OCI-M2 (cell line): ENCODE measurements around the gene WTIP.
"Not testable (repeated sequence)": the region's sequence is repeated elsewhere in the genome, so short reads cannot be mapped to it uniquely, and the experiment has no call there.

Source experiments
- DNase-seq: peaks from one replicate; lab custom pipeline; 2025; ENCODE audit not compliant: unreplicated experiment; lab: John Stamatoyannopoulos, UW

WTIP gene

DNA sequence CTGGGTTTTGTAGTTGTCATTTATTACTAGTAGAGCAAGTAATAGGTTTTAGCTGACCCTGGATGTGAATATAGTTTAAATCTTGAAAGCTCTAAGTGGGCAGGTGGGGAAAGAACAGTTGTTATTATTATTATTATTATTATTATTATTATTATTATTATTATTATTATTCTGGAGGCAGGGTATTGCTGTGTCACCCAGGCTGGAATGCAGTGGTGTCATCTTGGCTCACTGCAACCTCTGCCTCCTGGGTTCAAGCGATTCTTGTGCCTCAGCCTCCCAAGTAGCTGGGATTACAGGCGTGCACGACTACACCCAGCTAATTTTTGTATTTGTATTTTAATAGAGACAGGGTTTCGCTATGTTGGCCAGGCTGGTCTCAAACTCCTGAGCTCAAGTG, 3.1 kb upstream of the WTIP start:
- DNase-seq = not testable (repeated sequence)

DNA sequence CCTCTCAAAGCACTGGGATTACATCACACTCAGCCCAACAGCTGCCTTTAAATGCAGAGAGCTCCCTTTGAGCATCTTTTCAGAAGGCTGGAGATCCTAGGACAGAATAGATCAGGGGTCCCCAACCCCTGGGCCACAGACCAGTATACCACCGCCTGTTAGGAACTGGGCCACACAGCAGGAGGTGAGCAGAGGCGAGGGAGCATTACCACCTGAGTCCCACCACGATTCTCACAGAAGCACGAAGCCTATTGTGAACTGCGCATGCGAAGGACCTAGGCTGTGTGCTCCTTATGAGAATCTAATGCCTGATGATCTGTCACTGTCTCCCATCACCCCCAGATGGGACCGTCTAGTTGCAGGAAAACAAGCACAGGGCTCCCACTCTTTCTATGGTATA, 2.2 kb upstream of the WTIP start:
- DNase-seq = no peak

DNA sequence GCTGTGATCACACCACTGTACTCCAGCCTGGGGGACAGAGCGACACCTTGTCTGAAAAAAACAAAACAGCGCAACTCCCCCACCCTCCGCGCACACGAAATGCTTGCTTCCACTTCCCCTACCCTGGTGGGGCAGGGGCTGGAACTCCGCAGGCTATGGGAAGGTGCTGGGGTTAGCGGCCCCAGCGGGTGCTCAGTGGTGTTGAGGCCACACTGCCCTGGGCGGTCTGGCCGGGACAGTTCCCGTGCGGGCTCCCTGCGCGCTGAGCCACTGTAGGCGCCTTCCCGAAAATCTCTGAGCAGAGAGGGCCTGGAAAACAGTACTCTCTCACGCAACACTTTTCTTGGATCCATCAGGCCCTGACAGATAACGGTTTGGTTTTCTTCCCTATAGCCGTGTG, 1.1 kb upstream of the WTIP start:
- no peak for DNase-seq

DNA sequence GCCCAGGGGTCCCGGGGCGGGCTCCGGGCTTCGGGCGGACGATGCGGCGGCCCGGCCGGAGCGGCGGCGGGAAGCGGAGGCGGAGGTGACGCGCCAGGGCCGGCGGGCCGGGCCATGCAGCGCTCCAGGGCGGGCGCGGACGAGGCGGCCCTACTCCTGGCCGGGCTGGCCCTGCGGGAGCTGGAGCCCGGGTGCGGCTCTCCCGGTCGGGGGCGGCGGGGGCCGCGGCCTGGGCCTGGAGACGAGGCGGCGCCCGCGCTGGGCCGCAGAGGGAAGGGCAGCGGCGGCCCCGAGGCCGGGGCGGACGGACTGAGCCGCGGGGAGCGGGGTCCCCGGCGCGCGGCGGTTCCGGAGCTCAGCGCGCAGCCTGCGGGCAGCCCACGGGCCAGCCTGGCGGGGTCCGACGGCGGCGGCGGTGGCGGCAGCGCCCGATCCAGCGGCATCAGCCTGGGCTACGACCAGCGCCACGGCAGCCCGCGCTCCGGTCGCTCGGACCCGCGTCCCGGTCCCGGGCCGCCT, 362 bp downstream of the WTIP start:
- no peak for DNase-seq

DNA sequence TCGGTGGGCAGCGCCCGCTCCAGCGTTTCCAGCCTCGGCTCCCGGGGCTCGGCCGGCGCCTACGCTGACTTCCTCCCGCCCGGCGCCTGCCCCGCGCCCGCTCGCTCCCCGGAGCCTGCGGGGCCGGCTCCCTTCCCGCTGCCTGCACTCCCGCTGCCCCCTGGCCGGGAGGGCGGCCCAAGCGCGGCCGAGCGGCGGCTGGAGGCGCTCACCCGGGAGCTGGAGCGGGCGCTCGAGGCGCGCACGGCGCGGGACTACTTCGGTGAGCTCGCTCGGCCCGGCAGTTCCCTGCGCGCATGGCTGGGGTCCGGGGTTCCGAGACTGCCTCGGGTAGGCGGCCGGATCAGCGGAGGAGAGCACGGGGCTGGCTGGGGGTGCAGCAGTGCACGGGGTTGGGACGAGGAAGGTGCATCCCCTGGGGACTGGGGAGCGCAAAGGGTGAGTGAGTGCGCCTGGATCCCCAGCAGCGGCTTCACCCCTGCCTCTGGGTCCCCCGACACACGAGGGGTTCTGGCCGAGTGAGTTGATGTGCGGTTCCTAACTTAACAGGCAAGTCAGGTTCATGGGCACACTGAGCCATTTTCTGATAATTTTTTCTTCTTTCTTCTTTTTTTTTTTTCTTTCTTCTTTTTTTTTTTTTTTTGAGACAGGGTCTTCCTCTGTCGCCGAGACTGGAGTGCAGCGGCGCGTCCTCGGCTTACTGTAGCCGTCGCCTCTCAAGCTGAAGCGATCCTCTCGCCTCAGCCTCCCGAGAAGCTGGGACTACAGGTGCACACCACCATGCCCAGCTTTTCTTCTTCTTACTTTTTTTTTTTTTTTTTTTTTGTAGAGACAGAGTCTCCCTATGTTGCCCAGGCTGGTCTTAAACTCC, 1.1 kb downstream of the WTIP start:
- no peak for DNase-seq

DNA sequence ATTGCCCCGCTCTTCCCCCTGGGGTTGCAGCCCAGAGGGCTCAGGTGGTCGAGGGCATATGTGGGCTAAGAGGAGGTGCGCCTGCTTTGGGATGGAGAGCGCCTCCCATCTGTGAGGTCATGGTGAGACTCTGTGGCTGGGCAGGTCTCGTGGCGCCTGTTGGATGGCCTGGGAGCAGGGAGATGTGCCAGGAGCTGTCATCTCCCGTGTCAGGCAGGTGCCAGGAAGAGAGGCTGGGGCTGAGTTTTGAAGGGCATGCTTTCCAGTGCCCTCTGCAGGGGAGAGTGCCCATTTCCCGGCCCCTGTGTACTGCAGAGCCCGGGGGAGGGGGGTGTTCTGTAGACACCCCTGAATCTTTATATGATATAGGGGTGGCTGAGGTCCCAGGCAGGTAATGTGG, 2.8 kb downstream of the WTIP start:
- DNase-seq = no peak

DNA sequence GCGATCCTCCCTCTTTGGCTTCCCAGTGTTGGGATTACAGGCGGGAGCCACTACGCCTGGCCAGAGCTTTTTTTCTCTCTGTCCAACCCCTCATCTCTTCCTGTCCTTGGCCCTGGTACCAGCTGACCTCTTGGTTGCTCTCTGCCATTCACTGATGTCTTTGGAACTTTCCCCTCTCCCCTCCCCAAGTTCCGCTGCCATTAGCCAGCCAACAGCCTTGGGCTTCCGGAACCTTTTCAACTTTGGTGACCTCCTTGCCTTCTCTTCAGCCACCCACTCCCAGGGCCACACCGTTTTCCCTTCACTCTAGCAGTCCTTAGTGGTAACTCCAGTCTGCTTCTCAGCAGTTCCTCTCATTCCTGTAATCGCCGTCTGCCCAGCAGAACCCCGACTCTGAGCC, 4.3 kb downstream of the WTIP start:
- DNase-seq = no peak

DNA sequence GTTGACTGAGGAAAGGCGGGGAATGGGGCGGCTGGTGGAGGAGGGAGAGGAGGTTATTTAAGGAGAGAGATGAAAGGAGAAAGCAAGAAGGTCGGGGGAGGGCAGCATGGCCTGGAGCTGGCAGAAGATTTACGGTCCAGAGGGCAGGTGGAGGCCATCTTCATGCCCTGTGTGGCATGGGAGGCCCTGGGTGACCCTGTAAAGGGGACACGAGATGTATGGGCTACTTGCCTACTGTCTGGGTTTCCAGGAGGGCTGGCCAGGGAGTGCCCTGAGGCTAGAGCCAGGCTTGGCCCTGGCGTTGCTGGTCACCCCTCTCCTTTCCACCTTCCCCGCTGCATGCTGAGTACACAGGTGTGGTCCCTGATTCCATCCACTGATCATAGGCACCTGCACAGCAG, 6.1 kb downstream of the WTIP start:
- no peak for DNase-seq

DNA sequence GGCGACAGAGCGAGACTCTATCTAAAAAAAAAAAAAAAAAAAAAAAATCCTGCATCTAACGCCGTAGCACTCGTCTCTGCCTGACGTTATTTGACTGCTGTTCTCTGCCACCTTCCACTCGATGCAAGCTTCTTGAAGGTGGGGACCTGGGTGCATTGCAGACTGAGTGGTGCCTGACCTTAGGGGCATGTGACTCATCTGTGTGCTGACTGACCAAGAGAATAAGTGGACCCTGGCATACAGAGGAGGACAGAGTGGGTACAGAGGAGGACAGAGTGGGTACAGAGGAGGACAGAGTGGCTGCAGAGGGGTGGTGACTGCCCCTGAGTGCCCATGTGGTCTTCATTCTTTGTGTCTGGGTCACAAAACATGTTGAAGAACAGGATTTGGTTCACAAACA, 7.6 kb downstream of the WTIP start:
- DNase-seq = no peak

DNA sequence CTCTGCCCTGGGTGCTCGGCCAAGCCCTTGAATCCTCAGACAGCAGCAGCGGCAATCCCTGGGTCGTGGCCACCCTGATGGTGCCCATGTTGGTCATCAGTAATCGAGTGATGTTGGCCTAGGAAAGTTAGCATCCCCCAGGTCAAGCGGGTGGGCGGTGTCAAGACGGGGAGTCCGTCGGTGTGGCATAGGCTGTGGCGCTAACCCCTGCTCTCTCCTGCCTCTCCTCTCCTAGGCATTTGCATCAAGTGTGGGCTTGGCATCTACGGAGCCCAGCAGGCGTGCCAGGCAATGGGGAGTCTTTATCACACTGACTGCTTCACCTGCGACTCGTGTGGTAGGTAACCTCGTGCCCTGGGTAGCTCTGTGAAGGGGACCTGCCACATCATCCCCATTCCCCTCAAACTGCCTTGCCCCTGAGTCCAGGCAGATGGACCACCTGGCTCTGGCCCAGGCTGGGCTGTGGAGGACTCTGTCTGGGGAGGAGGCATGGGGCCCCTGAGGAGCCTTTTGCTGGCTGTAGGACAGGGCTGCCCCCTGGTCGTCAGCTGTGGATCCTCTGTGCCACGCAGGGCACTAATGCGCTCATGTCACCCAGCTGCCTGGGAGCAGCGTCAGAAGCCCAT, 8.7 kb downstream of the WTIP start:
- DNase-seq = no peak

DNA sequence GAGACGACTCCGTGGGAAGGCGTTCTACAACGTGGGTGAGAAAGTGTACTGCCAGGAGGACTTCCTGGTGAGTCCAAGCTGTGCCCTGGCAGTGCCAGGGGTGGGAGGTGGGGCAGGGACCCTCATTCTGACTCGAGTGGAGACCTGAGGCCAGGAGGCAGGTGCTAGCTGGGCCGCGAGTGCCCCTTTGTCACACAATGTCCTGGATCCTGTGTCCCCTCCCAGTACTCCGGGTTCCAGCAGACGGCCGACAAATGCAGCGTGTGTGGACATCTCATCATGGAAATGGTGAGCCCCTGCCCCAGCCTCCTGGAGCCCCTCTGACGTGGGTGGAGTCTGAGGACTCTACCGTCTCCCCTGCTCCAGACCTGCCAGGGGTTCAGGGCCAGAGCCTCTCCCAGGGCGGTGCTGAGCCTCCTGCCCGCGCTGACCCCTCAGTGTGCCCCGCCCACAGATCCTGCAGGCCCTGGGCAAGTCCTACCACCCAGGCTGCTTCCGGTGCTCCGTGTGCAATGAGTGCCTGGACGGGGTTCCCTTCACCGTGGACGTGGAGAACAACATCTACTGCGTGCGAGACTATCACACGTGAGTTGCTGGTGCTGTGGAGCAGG, 11.6 kb downstream of the WTIP start:
- DNase-seq = no peak

DNA sequence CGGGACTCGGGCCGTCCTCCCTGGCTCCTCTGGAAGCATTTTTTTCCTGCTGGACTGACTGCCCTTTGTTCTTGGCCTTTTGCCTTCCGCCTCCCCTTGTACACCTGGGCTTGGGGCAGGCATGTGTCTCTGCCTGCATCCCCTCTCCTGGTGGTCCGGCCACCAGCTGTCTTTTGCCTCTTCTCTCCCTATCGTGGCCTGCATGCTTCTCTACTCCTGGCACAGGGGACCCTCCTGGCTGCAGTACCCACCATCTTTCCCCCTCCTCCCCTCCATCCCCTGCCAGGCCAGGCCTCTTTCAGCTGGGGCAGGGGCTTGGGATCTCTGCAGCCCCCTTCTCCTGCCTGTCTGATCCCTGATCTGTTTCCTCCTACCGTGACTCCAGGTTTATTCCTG, 12.1 kb downstream of the WTIP start:
- no peak for DNase-seq

DNA sequence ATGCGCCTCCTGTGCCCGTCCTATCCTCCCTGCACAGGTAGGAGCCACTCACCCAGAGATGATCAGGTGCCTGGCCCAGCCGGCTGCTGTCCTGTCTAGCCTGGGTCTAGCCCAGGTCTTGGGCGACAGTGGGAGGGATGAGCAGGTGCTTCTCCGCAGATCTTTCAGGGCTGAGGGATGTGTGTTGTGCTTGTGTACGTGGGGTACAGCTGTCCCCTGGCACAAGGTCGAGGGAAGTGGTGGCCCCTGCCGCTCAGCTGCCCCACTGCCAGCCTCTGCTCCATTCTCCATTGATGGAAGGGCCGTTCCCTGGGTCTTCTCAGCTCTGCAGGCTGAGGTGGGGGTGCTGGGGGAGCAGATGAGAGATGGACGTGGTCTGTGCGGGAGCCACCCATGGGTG, 13.0 kb downstream of the WTIP start:
- no peak for DNase-seq

DNA sequence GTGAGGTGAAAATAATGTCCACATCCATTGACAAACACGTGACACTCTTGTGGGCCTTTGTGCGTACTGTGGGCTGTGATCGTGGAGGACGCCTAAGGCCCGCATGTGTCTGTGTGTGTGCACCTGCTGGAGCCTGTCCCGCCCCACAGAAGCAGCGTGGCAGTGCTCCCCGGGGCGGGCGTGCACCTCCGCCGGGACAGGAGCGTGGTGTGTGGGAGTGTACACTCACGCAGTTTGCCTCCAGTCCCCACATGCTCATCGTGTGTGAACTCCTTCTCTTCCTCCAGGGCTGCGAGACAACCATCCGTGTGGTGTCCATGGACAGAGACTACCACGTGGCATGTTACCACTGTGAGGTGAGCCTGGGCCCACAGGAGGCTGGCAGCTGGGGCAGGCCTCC, 13.9 kb downstream of the WTIP start:
- no peak for DNase-seq

DNA sequence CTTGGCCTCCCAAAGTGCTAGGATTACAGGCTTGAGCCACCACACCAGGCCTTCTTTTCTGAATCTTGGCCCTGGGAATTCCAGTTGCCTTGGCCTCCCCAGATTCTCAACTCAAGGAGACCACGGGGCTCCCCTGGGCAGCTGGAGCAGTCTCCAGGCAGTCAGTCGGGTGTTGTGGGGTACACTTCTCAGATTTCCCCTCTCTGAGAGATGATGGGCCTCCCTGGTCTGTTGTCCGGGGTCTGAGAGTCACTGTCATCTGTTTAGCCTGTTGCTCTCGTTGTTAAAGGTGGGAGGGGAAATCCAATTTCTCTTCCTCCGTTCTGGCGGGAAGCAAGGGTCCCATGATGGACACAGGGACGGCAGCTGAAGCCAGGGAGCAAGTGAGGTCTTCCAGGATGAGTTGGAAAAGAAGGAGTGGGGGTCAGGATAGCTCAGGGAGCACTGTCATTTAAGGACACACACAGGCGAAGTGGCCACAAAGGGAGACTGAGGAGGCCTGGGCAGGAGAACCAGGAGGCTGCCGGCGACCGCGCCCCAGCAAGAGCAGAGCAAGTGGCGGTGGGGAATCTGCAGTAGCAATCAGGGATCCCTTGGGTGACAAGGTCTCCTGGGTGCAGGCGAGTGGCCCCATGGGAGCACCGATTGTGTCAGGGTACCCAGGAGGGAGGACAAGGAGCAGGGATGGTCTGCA, 15.7 kb downstream of the WTIP start:
- no peak for DNase-seq

DNA sequence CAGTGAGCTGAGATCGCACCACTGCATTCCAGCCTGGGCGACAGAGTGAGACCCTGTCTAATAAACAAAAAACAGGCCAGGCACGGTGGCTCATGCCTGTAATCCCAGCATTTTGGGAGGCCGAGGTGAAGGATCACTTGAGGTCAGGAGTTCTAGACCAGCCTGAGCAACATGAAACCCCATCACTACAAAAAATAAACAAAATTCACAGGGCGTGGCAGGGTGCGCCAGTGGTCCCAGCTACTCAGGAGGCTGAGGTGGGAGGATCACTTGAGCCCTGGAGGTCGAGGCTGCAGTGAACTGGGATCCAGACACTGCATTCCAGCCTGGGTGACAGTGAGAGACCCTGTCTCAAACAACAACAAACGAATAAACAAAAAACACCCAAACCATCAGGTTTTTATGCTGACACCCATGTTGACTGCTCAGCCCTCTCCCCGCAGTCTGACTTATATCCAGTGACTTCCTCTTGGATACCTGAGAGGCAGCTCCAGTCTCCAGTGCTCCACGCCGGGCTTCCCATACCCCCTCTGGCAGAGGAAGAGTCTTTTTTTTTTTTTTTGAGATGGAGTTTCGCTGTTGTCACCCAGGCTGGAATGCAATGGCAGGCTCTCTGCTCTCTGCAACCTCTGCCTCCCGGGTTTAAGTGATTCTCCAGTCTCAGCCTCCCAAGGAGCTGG, 17.7 kb downstream of the WTIP start:
- no peak for DNase-seq

DNA sequence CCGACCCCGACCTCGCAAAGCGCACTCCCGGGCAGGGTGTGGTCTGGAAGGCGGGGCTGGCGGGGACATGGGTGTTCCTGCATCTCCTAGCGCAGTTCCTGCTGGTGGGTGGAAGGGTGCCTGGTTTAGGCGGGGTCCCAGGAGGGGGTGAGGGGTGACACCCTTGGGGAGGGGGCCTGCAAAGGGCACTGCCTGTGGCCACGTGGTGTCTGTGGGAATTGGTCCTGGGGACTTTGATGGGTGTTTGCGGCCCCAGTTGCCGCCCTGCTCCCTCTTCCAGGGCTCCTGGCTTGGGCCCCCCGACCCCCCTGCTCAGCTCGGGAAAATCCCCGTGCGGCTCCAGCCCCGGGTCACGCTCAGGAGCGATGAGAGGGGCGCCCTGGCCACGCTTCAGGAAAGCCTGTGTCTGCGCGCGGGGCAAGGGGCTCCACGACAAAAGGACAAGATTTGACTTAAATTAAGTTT, 19.1 kb downstream of the WTIP start:
- DNase-seq = no peak

DNA sequence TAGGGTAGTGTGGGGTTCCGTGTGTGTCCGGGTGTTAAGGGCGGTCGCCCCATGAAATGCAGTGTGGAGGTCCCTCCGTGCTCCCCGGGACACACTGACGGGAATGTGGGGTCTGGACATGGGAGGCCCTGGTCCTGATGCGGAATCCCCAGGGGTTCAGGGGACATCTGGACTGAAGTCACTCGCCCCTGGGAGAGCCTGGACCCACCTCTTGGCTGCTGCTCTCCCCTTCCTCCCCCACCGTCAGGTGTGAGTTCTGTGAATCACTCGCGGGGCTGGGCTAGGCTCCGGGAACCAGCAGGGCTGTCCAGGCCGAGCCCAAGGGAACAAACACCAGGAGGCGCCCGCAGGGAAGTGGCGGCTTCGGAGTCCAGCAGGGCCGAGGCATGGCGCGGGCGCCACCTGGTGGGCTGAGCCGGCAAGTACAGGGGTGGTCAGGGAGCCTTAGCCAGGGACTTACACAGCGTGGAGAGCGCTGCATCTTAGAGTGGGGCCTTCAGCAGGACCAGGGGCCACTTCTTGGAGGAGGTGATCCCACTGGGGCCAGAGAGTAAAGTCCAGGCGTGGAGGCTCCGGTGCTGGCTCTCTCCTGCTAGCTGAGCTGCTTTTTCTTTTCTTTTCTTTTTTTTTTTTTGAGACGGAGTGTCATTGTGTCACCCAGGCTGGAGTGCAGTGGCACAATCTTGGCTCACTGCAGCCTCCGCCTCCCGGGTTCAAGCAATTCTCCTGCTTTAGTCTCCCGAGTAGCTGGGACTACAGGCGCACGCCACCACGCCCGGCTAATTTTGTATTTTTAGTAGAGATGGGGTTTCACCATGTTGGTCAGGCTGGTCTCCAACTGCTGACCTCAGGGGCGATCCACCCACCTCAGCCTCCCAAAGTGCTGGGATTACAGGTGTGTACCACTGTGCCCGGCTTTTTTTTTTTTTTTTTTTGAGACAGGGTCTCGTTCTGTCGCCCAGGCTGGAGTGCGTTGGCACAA, 20.1 kb downstream of the WTIP start:
- peak; percentile 97 for DNase-seq

DNA sequence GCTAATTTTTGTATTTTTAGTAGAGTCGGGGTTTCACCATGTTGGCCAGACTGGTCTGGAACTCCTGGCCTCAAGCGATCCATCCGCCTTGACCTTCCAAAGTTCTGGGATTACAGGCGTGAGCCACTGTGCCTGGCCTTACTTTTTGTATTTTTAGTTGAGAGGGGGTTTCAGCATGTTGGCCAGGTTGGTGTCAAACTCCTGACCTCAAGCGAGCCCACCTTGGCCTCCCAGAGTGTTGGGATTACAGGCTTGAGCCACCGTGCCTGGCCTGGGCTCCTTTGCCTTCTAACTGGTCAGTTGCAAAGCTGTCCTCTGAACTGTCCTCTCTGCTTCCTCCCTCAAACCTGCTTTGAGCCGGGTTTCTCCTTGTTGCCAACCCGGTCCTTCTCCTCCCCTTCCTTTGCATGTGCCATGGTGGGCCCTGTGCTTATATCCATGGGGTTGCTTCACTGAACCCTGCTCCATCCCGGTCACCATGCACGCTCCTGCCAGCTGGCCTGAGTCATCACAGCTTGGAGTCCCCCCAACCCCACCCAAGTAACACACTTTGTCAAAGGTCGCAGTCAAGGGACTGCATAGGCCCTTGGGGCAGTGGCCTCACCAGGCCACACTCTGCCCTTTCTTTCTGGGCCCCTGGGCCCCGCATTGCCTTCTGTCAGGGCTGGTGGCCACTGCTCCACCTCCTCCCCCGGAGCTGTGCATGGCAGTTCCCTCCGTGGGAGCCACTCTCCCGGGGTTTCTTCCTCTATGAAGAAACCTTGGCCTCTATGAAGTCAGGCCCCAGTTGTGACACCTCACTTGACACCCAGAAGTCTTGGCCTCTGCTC, 21.2 kb downstream of the WTIP start:
- no peak for DNase-seq
